H1 (cell line): ENCODE data around the gene TMA7B. TPM values are rescaled to one million over a fixed set of nuclear protein-coding genes. Genes with fewer than 3 reads are reported as not detected.

ENCODE experiments used
- CTCF ChIA-PET: fragments of 300-600 bp; sonication (Branson Sonifier 250); formaldehyde crosslinking; loops from one replicate; lab custom pipeline; 2021; ENCODE audit not compliant: partially characterized antibody; lab: Charles Lee
- POLR2A ChIA-PET: fragments of 300-600 bp; sonication (Branson Sonifier 250); formaldehyde crosslinking; loops from one replicate; lab custom pipeline; 2021; ENCODE audit warnings: inconsistent platforms; ENCODE audit not compliant: partially characterized antibody; lab: Charles Lee
- DNase-seq, 2 experiments: peaks; one replicate each; pipeline versions ENCODE4 v3.0.0 to v3.0.0-alpha.2; 2010 to 2022; ENCODE audit warnings: low spot score in 2 of 2, low read depth in 1 of 2, mixed read lengths in 1 of 2
- FAIRE-seq: peaks from 2 replicates; lab custom pipeline; 2011; peaks lifted over from hg19 to GRCh38; lab: Jason Lieb, UNC
- H2AFZ ChIP-seq: 2 replicates; pipeline ENCODE4 v1.8.1; 2012; ENCODE audit warnings: low read length, inconsistent platforms
- H2AK5ac ChIP-seq: 2 replicates; pipeline ENCODE4 v1.6.1; 2013; ENCODE audit warnings: low read depth, low read length
- H2BK120ac ChIP-seq: replicated peaks from 2 replicates; pipeline ENCODE3; 2013; ENCODE audit warnings: low read depth, low read length, inconsistent platforms
- H2BK12ac ChIP-seq: 2 replicates; pipeline ENCODE4 v1.6.1; 2013; ENCODE audit warnings: low read depth, low read length
- H2BK15ac ChIP-seq: 2 replicates; pipeline ENCODE4 v1.6.1; 2013; ENCODE audit warnings: low read length
- H2BK20ac ChIP-seq: 2 replicates; pipeline ENCODE4 v1.6.1; 2013; ENCODE audit warnings: low read length
- H2BK5ac ChIP-seq: 2 replicates; pipeline ENCODE4 v1.6.1; 2013; ENCODE audit warnings: low read depth, low read length
- H3K14ac ChIP-seq: 2 replicates; pipeline ENCODE4 v1.6.1; 2013; ENCODE audit warnings: inconsistent platforms; ENCODE audit not compliant: insufficient read length
- H3K18ac ChIP-seq: 2 replicates; pipeline ENCODE4 v1.6.1; 2013; ENCODE audit warnings: low read length; ENCODE audit errors: extremely low read depth
- H3K23ac ChIP-seq: 2 replicates; pipeline ENCODE4 v1.6.1; 2013; ENCODE audit warnings: inconsistent platforms; ENCODE audit not compliant: insufficient read length
- H3K23me2 ChIP-seq: 2 replicates; pipeline ENCODE4 v1.6.1; 2013; ENCODE audit warnings: low read depth, low read length
- H3K27ac ChIP-seq: 2 replicates; pipeline ENCODE4 v1.6.1; 2011; ENCODE audit warnings: low read depth, low read length, inconsistent platforms
- H3K27me3 ChIP-seq, 4 experiments: replicated peaks in 1 of 4; 1 replicate in 1 of 4; 2 replicates in 3 of 4; pipeline versions ENCODE4 v1.6.1 to v1.8.1; 2011 to 2013; ENCODE audit warnings: low read length in 3 of 4, mild to moderate bottlenecking in 3 of 4, inconsistent platforms in 2 of 4, mixed read lengths in 2 of 4, moderate library complexity in 1 of 4; ENCODE audit not compliant: control insufficient read depth in 3 of 4, insufficient read depth in 3 of 4; ENCODE audit errors: extremely low read depth in 1 of 4
- H3K36me3 ChIP-seq, 4 experiments: 2 replicates each; pipeline versions ENCODE4 v1.6.1 to v1.8.1; 2011 to 2013; ENCODE audit warnings: mild to moderate bottlenecking in 4 of 4, low read length in 3 of 4, moderate library complexity in 2 of 4, control low read depth in 1 of 4, inconsistent platforms in 1 of 4; ENCODE audit not compliant: insufficient read depth in 4 of 4, control insufficient read depth in 2 of 4
- H3K4ac ChIP-seq: replicated peaks from 2 replicates; pipeline ENCODE3; 2013; ENCODE audit warnings: low read length, low read depth, mixed read lengths, inconsistent platforms; ENCODE audit not compliant: insufficient read length
- H3K4me1 ChIP-seq, 4 experiments: replicated peaks in 1 of 4; 1 replicate in 1 of 4; 2 replicates in 3 of 4; pipeline versions ENCODE4 v1.6.1 to v1.8.1; 2011 to 2013; ENCODE audit warnings: low read length in 3 of 4, inconsistent platforms in 2 of 4, mixed read lengths in 1 of 4; ENCODE audit not compliant: insufficient read depth in 4 of 4, control insufficient read depth in 3 of 4
- H3K4me2 ChIP-seq, 2 experiments: 2 replicates each; pipeline versions ENCODE4 v1.6.1 to v1.8.1; 2011 to 2013; ENCODE audit warnings: low read depth in 2 of 2, low read length in 2 of 2, control low read depth in 1 of 2, inconsistent platforms in 1 of 2, mild to moderate bottlenecking in 1 of 2; ENCODE audit not compliant: insufficient read depth in 1 of 2
- H3K4me3 ChIP-seq, 4 experiments: fragments of 200-600, 300-600 bp in 1 of 4; sonication (generic), shearing (Covaris generic), sonication (Bioruptor Twin) in 1 of 4; 2 replicates each; pipeline versions ENCODE4 v1.5.1 to v1.8.1; 2011 to 2016; ENCODE audit warnings: low read length in 4 of 4, low read depth in 3 of 4, control low read depth in 2 of 4, inconsistent platforms in 2 of 4, mild to moderate bottlenecking in 2 of 4, mixed read lengths in 1 of 4, moderate library complexity in 1 of 4; ENCODE audit not compliant: insufficient read depth in 2 of 4; ENCODE audit errors: extremely low read depth in 1 of 4
- H3K56ac ChIP-seq: replicated peaks from 2 replicates; pipeline ENCODE3; 2013; ENCODE audit warnings: low read depth, mild to moderate bottlenecking, mixed read lengths, low read length, inconsistent platforms; ENCODE audit not compliant: insufficient read length
- H3K79me1 ChIP-seq: 2 replicates; pipeline ENCODE4 v1.6.1; 2013; ENCODE audit warnings: low read depth, low read length, control low read depth
- H3K79me2 ChIP-seq, 2 experiments: 2 replicates each; pipeline versions ENCODE4 v1.6.1 to v1.8.1; 2012 to 2013; ENCODE audit warnings: low read length in 2 of 2, mild to moderate bottlenecking in 2 of 2, inconsistent platforms in 1 of 2; ENCODE audit not compliant: insufficient read depth in 2 of 2, control insufficient read depth in 1 of 2
- H3K9ac ChIP-seq, 4 experiments: replicated peaks in 1 of 4; 1 replicate in 1 of 4; 2 replicates in 3 of 4; pipeline versions ENCODE4 v1.6.1 to v1.8.1; 2011 to 2013; ENCODE audit warnings: low read depth in 3 of 4, low read length in 3 of 4, control low read depth in 2 of 4, mild to moderate bottlenecking in 2 of 4, moderate library complexity in 2 of 4, inconsistent platforms in 1 of 4; ENCODE audit errors: extremely low read depth in 1 of 4
- H3K9me3 ChIP-seq, 2 experiments: 2 replicates each; pipeline versions ENCODE4 v1.6.1 to v1.8.1; 2012 to 2013; ENCODE audit warnings: mild to moderate bottlenecking in 2 of 2, moderate library complexity in 2 of 2, control low read depth in 1 of 2, inconsistent platforms in 1 of 2, low read depth in 1 of 2, low read length in 1 of 2, mixed read lengths in 1 of 2; ENCODE audit not compliant: insufficient read depth in 2 of 2
- H4K20me1 ChIP-seq, 2 experiments: replicated peaks in 1 of 2; 2 replicates each; pipeline versions ENCODE3 to v1.8.1; 2011 to 2013; ENCODE audit warnings: inconsistent platforms in 2 of 2, low read length in 2 of 2, mild to moderate bottlenecking in 1 of 2; ENCODE audit not compliant: insufficient read depth in 2 of 2, control insufficient read depth in 1 of 2
- H4K5ac ChIP-seq: 2 replicates; pipeline ENCODE4 v1.6.1; 2013; ENCODE audit warnings: low read length, low read depth, mixed read lengths, inconsistent platforms; ENCODE audit not compliant: insufficient read length
- H4K8ac ChIP-seq: 2 replicates; pipeline ENCODE4 v1.8.0; 2013; ENCODE audit warnings: mild to moderate bottlenecking, moderate library complexity, low read length, inconsistent platforms; ENCODE audit not compliant: insufficient read depth; ENCODE audit errors: extremely low read depth
- H4K91ac ChIP-seq: replicated peaks from 2 replicates; pipeline ENCODE3; 2013; ENCODE audit warnings: low read length, mixed read lengths, inconsistent platforms; ENCODE audit not compliant: insufficient read length
- BACH1 ChIP-seq: IDR thresholded peaks from 2 replicates; pipeline ENCODE4 v1.6.1; 2012; ENCODE audit warnings: low read length, improper control_type of control experiment
- GABPA ChIP-seq: IDR thresholded peaks from 2 replicates; pipeline ENCODE4 v1.6.1; 2011; ENCODE audit warnings: mild to moderate bottlenecking, low read length, moderate library complexity, borderline replicate concordance; ENCODE audit not compliant: insufficient read depth
- POU5F1 ChIP-seq: IDR thresholded peaks from 2 replicates; pipeline ENCODE4 v1.6.1; 2011; ENCODE audit warnings: low read depth, mild to moderate bottlenecking, low read length, moderate library complexity
- RBBP5 ChIP-seq: IDR thresholded peaks from 2 replicates; pipeline ENCODE4 v1.7.1; 2012; ENCODE audit warnings: low read depth, mild to moderate bottlenecking, inconsistent platforms, low read length, moderate library complexity, borderline replicate concordance
- RNF2 ChIP-seq: fragments of 200-900, 300-1000 bp; sonication (generic); IDR thresholded peaks from 2 replicates; pipeline ENCODE4 v1.7.1; 2016; ENCODE audit warnings: borderline replicate concordance, low read depth, mild to moderate bottlenecking, antibody characterized with exemption, low read length; ENCODE audit not compliant: poor library complexity, severe bottlenecking; ENCODE audit errors: missing control alignments
- RXRA ChIP-seq: IDR thresholded peaks from 2 replicates; pipeline ENCODE4 v1.6.1; 2011; ENCODE audit warnings: low read depth, mild to moderate bottlenecking, low read length, moderate library complexity; ENCODE audit not compliant: insufficient read depth
- SIRT6 ChIP-seq: IDR thresholded peaks from one replicate; pipeline ENCODE4 v1.7.1; 2012; ENCODE audit warnings: low read length, inconsistent platforms
- SP2 ChIP-seq: IDR thresholded peaks from 2 replicates; pipeline ENCODE4 v1.6.1; 2012; ENCODE audit warnings: mild to moderate bottlenecking, low read length, inconsistent platforms
- TAF7 ChIP-seq: optimal IDR thresholded peaks from 2 replicates; pipeline ENCODE3; 2011; ENCODE audit warnings: low read depth, mild to moderate bottlenecking, inconsistent platforms, low read length, moderate library complexity, borderline replicate concordance
- USF2 ChIP-seq: IDR thresholded peaks from 2 replicates; pipeline ENCODE4 v1.6.1; 2011; ENCODE audit warnings: low read length, improper control_type of control experiment
- WGBS, 2 experiments: shearing (Covaris generic) in 1 of 2; methylation state at CpG; one replicate each; pipeline versions ENCODE4 v1.1.6 to v1.1.7; 2013 to 2015; ENCODE audit warnings: low lambda C conversion rate in 2 of 2, mixed read lengths in 2 of 2, inconsistent platforms in 1 of 2, low coverage in 1 of 2, missing lambda C conversion rate in 1 of 2; ENCODE audit not compliant: insufficient replicate concordance in 2 of 2, insufficient coverage in 1 of 2, insufficient read length in 1 of 2; ENCODE audit errors: extremely low coverage in 1 of 2, missing lambda C conversion rate in 1 of 2; 5-methylcytosine and 5-hydroxymethylcytosine counted together
- polyA plus RNA-seq, 7 experiments: library from polyadenylated mRNA; depleted of rRNA in 3 of 7; stranded (reverse) in 5 of 7; unstranded in 2 of 7; fragments of >200 nt in 5 of 7; fragments of 200-250 nt in 2 of 7; gene quantifications; 1 replicate in 5 of 7; 2 replicates in 1 of 7; 4 replicates in 1 of 7; pipeline versions ENCODE4 v1.2.1 to v1.2.3, GENCODE V29; 2011 to 2013; ENCODE audit warnings: missing spikeins in 2 of 7, mixed read lengths in 2 of 7
- total RNA-seq: library from RNA; stranded (reverse); fragmentation: NEBNext Ultra II Directional; extraction: Animal tissue kit (Norgen Biotek cat#: 25700); gene quantifications from 2 replicates; pipeline ENCODE4 v1.2.1, GENCODE V29; 2021
- TF ChIP-seq, protein P1 (sequence below): IDR thresholded peaks from 2 replicates; pipeline ENCODE4 v1.6.1; 2011; ENCODE audit warnings: low read depth, mild to moderate bottlenecking, low read length; ENCODE audit not compliant: insufficient read depth

The TMA7B gene
- total and polyA plus RNA-seq, 2 of the 8 experiments (the other 6 are each of a cell fraction or from before 2014, with no cell fraction given): not detected

DNA sequence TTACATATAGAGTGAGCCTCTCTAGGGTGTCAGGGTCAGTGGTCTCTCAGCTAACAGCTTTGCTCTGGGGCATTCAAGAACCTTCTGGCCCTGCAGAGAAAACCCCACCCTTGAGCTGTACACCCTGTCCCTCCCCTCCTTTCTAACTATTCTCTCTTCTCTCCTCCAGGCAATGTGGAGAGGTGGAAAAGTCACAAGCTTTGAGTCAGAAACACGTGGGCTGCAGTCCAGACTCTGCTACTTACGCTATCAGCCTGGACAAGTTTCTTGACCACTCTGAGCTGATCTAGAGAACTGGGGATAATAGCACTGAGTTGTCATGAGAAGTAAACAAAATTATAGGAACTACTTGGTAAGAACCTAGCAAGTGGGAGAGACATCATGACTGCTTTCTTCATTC lies 23.8 kb downstream of the TMA7B start:
- Histone ChIP-seq H3K56ac (no peak overlapping the region), H3K36me3 (no peaks in the 10 kb centered on the region), H4K5ac (no peak overlapping the region), H2BK120ac (no peak overlapping the region), H3K14ac (no peak overlapping the region), H4K8ac (no peak overlapping the region), H3K79me2 (no peaks in the 10 kb centered on the region), H4K20me1 (no peaks in the 10 kb centered on the region), H3K27me3 (peaks cover 0 to 3% (median 0%) of the 10 kb centered on the region in 4 experiments; a peak in 4 of 7 replicates), H2AK5ac (no peak overlapping the region), H3K9me3 (no peaks in the 10 kb centered on the region), H2BK5ac (no peak overlapping the region), H2AFZ (no peak overlapping the region), H3K23me2 (peaks cover 2% of the 10 kb centered on the region; the same call in 1 of the 2 replicates), H3K79me1 (no peaks in the 10 kb centered on the region), H2BK15ac (no peak overlapping the region), H3K9ac (no peak overlapping the region), H3K4me2 (no peak overlapping the region), H3K4me3 (no peak overlapping the region), H2BK20ac (no peak overlapping the region), H3K4ac (no peak overlapping the region), H3K18ac (no peak overlapping the region), H4K91ac (no peak overlapping the region), H3K4me1 (no peaks in the 10 kb centered on the region), H2BK12ac (no peak overlapping the region), H3K23ac (no peak overlapping the region), H3K27ac (no peak overlapping the region)
- 88% methylated on average over 2 of the region's 2 CpGs; no CpG with 5 or more reads in 1 of the 2 experiments for WGBS, 2 experiments
- ChIA-PET CTCF (interaction anchor here (0.6 to 2.1 kb wide), 8 partner anchors 10 to 468 kb away, joined by 3 to 13 read pairs (median 4); no protein-coding TSS in a partner anchor), POLR2A (interaction anchor here (1.0 to 1.2 kb wide), 3 partner anchors 13 to 21 kb away, joined by 3 to 5 read pairs (median 3); no protein-coding TSS in a partner anchor)
- FAIRE-seq (no peak), DNase-seq (no peak)
- TF ChIP-seq GABPA: no peak
- no peak for TF ChIP-seq BACH1
- no peak for TF ChIP-seq RBBP5
- no peak for TF ChIP-seq SP2
- TF ChIP-seq POU5F1: no peak
- TF ChIP-seq TAF7: no peak
- TF ChIP-seq USF2: no peak
- no peak for TF ChIP-seq RNF2
- no peak for TF ChIP-seq SIRT6
- no peak for TF ChIP-seq RXRA
- TF ChIP-seq, protein P1, sequence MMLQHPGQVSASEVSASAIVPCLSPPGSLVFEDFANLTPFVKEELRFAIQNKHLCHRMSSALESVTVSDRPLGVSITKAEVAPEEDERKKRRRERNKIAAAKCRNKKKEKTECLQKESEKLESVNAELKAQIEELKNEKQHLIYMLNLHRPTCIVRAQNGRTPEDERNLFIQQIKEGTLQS: no peak
